GM18907 (cell line): ENCODE results near the gene DDI2.

Source experiments
- ATAC-seq: cut with Tn5 transposase; IDR thresholded peaks from one replicate; pipeline ENCODE4 v1.9.1; 2021; ENCODE audit warnings: mild to moderate bottlenecking, moderate library complexity; ENCODE audit not compliant: unreplicated experiment

DDI2 gene

DNA sequence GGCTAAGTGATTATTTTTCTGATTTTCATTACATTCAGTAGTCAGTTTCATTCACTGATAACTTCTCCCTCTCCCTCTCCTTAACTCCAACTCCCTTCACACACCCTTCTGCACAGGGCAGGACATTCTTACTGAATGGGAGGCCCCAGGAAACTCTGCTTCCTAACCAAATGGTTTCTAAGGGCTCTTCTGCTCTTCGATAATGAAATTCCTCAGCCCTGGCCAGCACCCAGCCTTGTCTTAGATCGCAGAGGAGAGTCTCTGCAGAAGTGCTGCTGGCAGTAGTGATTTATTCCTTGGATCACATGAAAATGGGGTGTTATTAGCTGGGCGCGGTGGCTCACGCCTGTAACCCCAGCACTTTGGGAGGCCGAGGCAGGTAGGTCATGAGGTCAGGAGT is 83.2 kb downstream of the DDI2 start:
- no peak for ATAC-seq

GRCh38 chr1:15701784-15702183 is 84.5 kb downstream of the DDI2 start:
- no peak for ATAC-seq

DNA sequence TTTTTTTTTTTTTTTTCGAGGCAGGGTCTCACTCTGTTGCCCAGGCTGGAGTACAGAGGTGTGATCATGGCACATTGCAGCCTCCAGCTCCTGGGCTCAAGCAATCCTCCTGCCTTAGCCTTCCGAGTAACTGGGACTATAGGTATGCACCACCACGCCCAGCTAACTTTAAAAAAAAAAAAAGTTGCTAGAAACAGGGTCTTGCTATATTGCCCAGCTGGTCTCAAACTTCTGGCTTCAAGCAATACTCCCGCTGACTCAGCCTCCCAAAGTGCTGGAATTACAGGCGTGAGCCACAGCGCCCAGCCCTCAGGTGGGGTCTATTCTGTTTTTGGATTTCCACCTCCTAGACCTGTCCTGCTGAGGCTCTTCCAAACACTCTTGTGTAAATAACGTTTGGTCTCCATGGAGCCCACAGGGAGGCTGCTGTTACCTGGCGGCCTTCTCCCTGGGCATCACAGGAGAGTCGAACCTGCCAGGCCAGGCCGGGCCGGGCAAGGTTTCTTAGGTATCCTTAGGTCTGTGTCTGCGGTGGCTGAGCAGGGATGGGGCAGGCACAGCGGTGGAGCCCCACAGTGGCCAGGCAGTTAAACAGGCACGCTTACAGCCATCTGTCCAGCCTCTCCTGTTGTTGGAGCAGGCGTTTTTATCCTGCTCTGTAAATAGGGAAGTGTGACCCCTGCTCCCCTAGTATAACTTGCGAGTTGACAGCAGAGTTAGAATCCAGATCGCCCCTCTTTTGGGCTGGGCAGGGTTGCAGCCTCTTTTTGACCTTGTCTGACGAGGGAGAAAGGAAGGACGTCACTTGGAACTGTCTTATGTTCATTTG is 85.7 kb downstream of the DDI2 start:
- ATAC-seq = no peak

- ATAC-seq = no peak
Measured at GRCh38 chr1:15703562-15703961, 86.3 kb downstream of the DDI2 start.

DNA sequence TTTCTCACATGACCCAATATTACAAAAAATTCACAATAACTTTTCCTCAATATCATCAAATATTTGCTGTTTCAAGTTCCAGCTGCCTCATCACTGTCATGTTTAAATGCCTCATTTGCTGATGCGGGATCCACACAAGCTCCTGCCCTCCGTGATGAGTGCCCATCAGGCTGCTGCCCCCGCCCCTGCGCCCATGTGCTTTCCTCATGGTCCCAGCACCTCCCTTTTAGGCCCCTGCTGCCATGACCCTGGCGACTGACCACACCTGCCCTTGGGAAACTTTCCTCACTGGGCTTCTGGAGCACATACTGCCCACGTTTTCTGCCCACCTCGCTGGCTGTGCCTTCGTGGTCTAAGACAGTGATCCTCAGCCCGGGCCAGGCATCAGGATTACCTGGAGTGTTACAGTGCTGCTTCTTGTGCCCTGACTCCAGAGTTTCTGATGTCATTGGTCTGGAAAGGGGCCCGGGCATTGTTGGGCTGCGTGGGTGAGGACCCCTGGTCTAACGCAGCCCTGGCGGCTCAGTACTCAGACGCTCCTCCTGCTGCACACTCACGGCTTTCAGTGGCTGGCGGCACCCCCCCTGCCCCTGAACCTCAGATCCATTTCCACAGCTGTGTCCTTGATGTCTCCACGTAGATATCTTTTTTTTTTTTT is 87.4 kb downstream of the DDI2 start:
- ATAC-seq = no peak

- ATAC-seq = no peak
Measured at GRCh38 chr1:15705184-15705566, 87.9 kb downstream of the DDI2 start.

DNA sequence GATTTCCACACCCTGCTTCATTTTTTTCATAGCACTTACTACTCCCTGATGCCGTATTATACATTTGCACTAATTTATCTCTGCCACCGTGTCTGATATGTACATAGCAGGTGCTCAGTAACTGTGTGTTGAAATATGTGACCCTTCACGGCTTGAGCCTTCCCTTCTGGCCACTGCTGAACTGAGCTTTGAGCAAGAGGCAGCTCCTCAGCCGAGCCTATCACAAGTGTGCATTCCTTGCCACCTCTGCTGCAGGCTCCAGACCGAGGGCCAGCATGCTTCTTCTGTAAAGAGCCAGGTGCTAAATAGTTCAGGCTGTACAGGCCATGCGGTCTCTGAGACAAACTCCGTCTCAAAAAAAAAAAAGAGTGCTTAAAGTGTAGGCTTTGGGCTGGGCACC is 89.5 kb downstream of the DDI2 start:
- no peak for ATAC-seq

GRCh38 chr1:15707239-15707925 is 90.1 kb downstream of the DDI2 start:
- ATAC-seq = no peak

GRCh38 chr1:15708486-15709137 is 91.4 kb downstream of the DDI2 start:
- no peak for ATAC-seq

GRCh38 chr1:15709226-15709625 is 92.0 kb downstream of the DDI2 start:
- ATAC-seq = no peak

GRCh38 chr1:15712168-15712567 is 94.9 kb downstream of the DDI2 start:
- no peak for ATAC-seq

DNA sequence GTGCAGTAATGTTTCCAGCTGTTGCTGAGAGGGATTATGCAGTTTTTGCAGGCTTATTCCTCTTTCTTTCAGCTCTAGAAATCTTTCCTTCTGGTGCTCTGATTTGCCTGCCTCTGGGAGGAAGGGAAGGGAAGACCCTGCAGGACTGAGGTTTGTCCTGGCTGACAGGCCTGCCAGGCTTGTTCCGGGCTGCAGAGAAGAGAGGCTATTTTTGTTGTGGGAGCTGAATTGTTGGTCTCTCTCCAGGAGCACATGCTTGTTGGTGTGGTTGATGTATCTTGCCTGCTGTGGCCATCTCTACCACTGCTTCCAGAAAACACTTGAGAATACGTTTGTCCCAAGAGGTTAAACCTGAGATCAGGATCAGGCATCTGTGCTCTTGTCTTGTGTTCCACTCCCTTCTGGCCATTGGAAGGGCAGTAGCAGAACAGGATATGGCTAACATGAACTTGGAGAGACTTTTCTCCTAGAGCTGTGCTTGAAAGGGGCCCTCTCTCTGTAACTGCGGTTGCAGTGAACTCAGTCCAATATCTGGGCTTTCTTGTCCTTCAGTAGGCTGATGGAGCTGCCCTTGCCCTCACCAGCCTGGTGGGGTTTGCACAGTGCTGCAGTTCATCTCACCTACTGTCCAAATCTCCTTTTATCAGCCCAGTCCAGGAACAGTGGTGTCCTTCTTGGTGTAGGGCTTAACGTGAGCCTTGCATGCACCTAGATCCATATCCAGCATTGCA is 97.3 kb downstream of the DDI2 start:
- ATAC-seq = no peak

- ATAC-seq = no peak
Measured at GRCh38 chr1:15717418-15718125, 100.3 kb downstream of the DDI2 start.

GRCh38 chr1:15718199-15718601 is 100.9 kb downstream of the DDI2 start:
- ATAC-seq = no peak
